HCT116 (cell line): Measurements from ENCODE around the gene REST. TPM values are rescaled to one million over a fixed set of nuclear protein-coding genes. Genes with fewer than 3 reads are reported as not detected.

Experiments used
- ATAC-seq: fragments of 200-7000 bp; cut with Tn5 transposase; 2 replicates; pipeline ENCODE4 v1.9.1; 2020; ENCODE audit warnings: mild to moderate bottlenecking, moderate library complexity
- BruUV-seq: library from RNA; stranded (reverse); fragments of 400-500 nt; replicated peaks from 2 replicates; lab custom pipeline; 2021; lab: Mats Ljungman, UMichigan
- CTCF ChIA-PET: fragments of 300-600 bp; sonication (Branson Sonifier 250); formaldehyde crosslinking; loops from one replicate; lab custom pipeline; 2021; ENCODE audit warnings: antibody characterized with exemption; lab: Charles Lee
- POLR2A ChIA-PET: fragments of 300-600, 350-600 bp; sonication (Branson Sonifier 250); formaldehyde crosslinking; loops from one replicate; lab custom pipeline; 2021; ENCODE audit warnings: antibody characterized with exemption; lab: Charles Lee
- RAD21 ChIA-PET, 2 experiments: fragments of 300-600 bp; sonication (Branson Sonifier 250); formaldehyde crosslinking; loops; one replicate each; lab custom pipeline; 2023; ENCODE audit warnings: low total read pairs in 2 of 2; ENCODE audit not compliant: uncharacterized antibody in 2 of 2, unreplicated experiment in 2 of 2, low non-redundant PET in 1 of 2; lab: Charles Lee
- DNase-seq: peaks from one replicate; pipeline ENCODE4 v3.0.0-alpha.2; 2010; ENCODE audit warnings: low read depth, low spot score
- H2AFZ ChIP-seq: fragments of 200-600 bp; shearing (Covaris generic), sonication (generic); 2 replicates; pipeline ENCODE4 v1.6.1; 2017; ENCODE audit warnings: low read depth, mixed run types, mixed read lengths, antibody characterized with exemption, low read length; ENCODE audit not compliant: poor library complexity, severe bottlenecking
- H3K27ac ChIP-seq: 2 replicates; pipeline ENCODE4 v1.5.1; 2012; ENCODE audit warnings: low read depth, low read length
- H3K27me3 ChIP-seq: fragments of 200-600 bp; sonication (generic); 2 replicates; pipeline ENCODE4 v1.6.1; 2016; ENCODE audit warnings: mixed run types, low read length, mixed read lengths; ENCODE audit not compliant: insufficient read depth
- H3K36me3 ChIP-seq, 2 experiments: fragments of 200-500 bp in 1 of 2; fragments of 200-600 bp in 1 of 2; sonication (Bioruptor generic) in 1 of 2; sonication (generic) in 1 of 2; 2 replicates each; pipeline versions ENCODE4 v1.5.1 to v1.6.1; 2014 to 2016; ENCODE audit warnings: low read length in 2 of 2, inconsistent platforms in 1 of 2, mixed read lengths in 1 of 2, mixed run types in 1 of 2; ENCODE audit not compliant: insufficient read depth in 2 of 2, control insufficient read depth in 1 of 2
- H3K4me1 ChIP-seq, 2 experiments: fragments of 200-600 bp in 1 of 2; sonication (generic) in 1 of 2; 2 replicates each; pipeline versions ENCODE4 v1.5.1 to v1.6.1; 2012 to 2017; ENCODE audit warnings: low read length in 2 of 2, inconsistent platforms in 1 of 2, mild to moderate bottlenecking in 1 of 2, mixed read lengths in 1 of 2, mixed run types in 1 of 2, moderate library complexity in 1 of 2; ENCODE audit not compliant: insufficient read depth in 2 of 2, control insufficient read depth in 1 of 2
- H3K4me2 ChIP-seq: fragments of 200-600 bp; sonication (generic); 2 replicates; pipeline ENCODE4 v1.6.1; 2017; ENCODE audit warnings: mixed run types, low read length, mixed read lengths
- H3K4me3 ChIP-seq, 2 experiments: fragments of 200-600 bp in 1 of 2; sonication (generic) in 1 of 2; replicated peaks in 1 of 2; 2 replicates each; pipeline ENCODE4 v1.5.1; 2011 to 2016; ENCODE audit warnings: low read length in 2 of 2, control low read depth in 1 of 2, low read depth in 1 of 2, mild to moderate bottlenecking in 1 of 2, mixed read lengths in 1 of 2, mixed run types in 1 of 2
- H3K79me2 ChIP-seq: fragments of 200-600 bp; sonication (generic); 2 replicates; pipeline ENCODE4 v1.6.1; 2017; ENCODE audit warnings: mild to moderate bottlenecking, mixed run types, low read length, moderate library complexity, mixed read lengths; ENCODE audit not compliant: insufficient read depth
- H3K9ac ChIP-seq: fragments of 200-600 bp; sonication (generic); 2 replicates; pipeline ENCODE4 v1.6.1; 2016; ENCODE audit warnings: low read length, mixed read lengths
- H3K9me2 ChIP-seq: fragments of 200-600 bp; sonication (generic), shearing (Covaris generic); 2 replicates; pipeline ENCODE4 v1.6.1; 2017; ENCODE audit warnings: mixed run types, mild to moderate bottlenecking, moderate library complexity; ENCODE audit not compliant: insufficient read depth
- H3K9me3 ChIP-seq, 2 experiments: fragments of 200-500 bp in 1 of 2; fragments of 200-600 bp in 1 of 2; sonication (Bioruptor generic) in 1 of 2; sonication (generic) in 1 of 2; 2 replicates each; pipeline ENCODE4 v1.6.1; 2014 to 2017; ENCODE audit warnings: low read length in 2 of 2, mixed read lengths in 2 of 2, inconsistent platforms in 1 of 2, low read depth in 1 of 2, mild to moderate bottlenecking in 1 of 2, mixed run types in 1 of 2, moderate library complexity in 1 of 2; ENCODE audit not compliant: control insufficient read depth in 1 of 2, insufficient read depth in 1 of 2
- H4K20me1 ChIP-seq: fragments of 200-600 bp; sonication (generic), shearing (Covaris generic); 2 replicates; pipeline ENCODE4 v1.6.1; 2017; ENCODE audit warnings: mixed run types, mild to moderate bottlenecking, moderate library complexity; ENCODE audit not compliant: insufficient read depth
- ATF3 ChIP-seq: IDR thresholded peaks from 2 replicates; pipeline ENCODE4 v1.6.1; 2012
- CBX3 ChIP-seq: IDR thresholded peaks from 2 replicates; pipeline ENCODE4 v1.6.1; 2012; ENCODE audit warnings: low read depth
- CTCF ChIP-seq, 3 experiments: fragments of 200-600 bp in 1 of 3; sonication (generic) in 1 of 3; IDR thresholded peaks in 2 of 3; conservative IDR thresholded peaks in 1 of 3; 2 replicates each; pipeline ENCODE4 v1.5.1; 2012 to 2017; ENCODE audit warnings: low read depth in 2 of 3, low read length in 2 of 3, antibody characterized with exemption in 1 of 3, borderline replicate concordance in 1 of 3, control low read depth in 1 of 3, mild to moderate bottlenecking in 1 of 3, mixed read lengths in 1 of 3, mixed run types in 1 of 3, moderate library complexity in 1 of 3; ENCODE audit not compliant: insufficient read depth in 1 of 3
- EGR1 ChIP-seq: IDR thresholded peaks from 2 replicates; pipeline ENCODE4 v1.6.1; 2012; ENCODE audit warnings: low read depth
- ELF1 ChIP-seq: IDR thresholded peaks from 2 replicates; pipeline ENCODE4 v1.6.1; 2012; ENCODE audit warnings: low read depth, borderline replicate concordance
- EZH2phosphoT487 ChIP-seq: fragments of 200-600 bp; IDR thresholded peaks from 2 replicates; pipeline ENCODE4 v1.6.1; 2018; ENCODE audit warnings: antibody characterized with exemption, borderline replicate concordance
- FOSL1 ChIP-seq: IDR thresholded peaks from 2 replicates; pipeline ENCODE4 v1.6.1; 2012; ENCODE audit warnings: low read depth
- JUND ChIP-seq: IDR thresholded peaks from 2 replicates; pipeline ENCODE4 v1.6.1; 2012
- MAX ChIP-seq: IDR thresholded peaks from 2 replicates; pipeline ENCODE4 v1.6.1; 2012
- POLR2AphosphoS5 ChIP-seq: IDR thresholded peaks from 2 replicates; pipeline ENCODE4 v1.6.1; 2011; ENCODE audit warnings: mild to moderate bottlenecking, low read depth, low read length, moderate library complexity
- RAD21 ChIP-seq: IDR thresholded peaks from 2 replicates; pipeline ENCODE4 v1.6.1; 2012; ENCODE audit warnings: low read depth, mild to moderate bottlenecking
- SP1 ChIP-seq: IDR thresholded peaks from 2 replicates; pipeline ENCODE4 v1.6.1; 2012; ENCODE audit warnings: low read depth
- YY1 ChIP-seq: IDR thresholded peaks from 2 replicates; pipeline ENCODE4 v1.6.1; 2011; ENCODE audit warnings: low read length, low read depth, moderate library complexity, mild to moderate bottlenecking; ENCODE audit not compliant: insufficient replicate concordance; ENCODE audit errors: extremely low read depth
- ZFX ChIP-seq: fragments of 450-650 bp; IDR thresholded peaks from 2 replicates; pipeline ENCODE4 v1.6.1; 2017
- ZNF274 ChIP-seq: fragments of 200-500 bp; sonication (Bioruptor generic); IDR thresholded peaks from 2 replicates; pipeline ENCODE4 v1.6.1; 2014; ENCODE audit warnings: mild to moderate bottlenecking, low read depth, low read length, inconsistent platforms
- intact Hi-C: fragments of 100-400 bp; cut with micrococcal nuclease; formaldehyde crosslinking; loops from 2 replicates; pipeline ENCODE4 v1.10.0; 2022
- total RNA-seq: library from RNA; stranded (reverse); gene quantifications from one replicate; pipeline ENCODE4 v1.2.1, GENCODE V29; 2021; ENCODE audit not compliant: unreplicated experiment
- TF ChIP-seq, protein P1 (sequence below): IDR thresholded peaks from 2 replicates; pipeline ENCODE4 v1.6.1; 2011; ENCODE audit warnings: mild to moderate bottlenecking, low read length, moderate library complexity; ENCODE audit not compliant: insufficient replicate concordance; ENCODE audit errors: extremely low read depth

Gene REST
- total RNA-seq, 1 experiment from 2014 or later = 42.6 TPM

DNA sequence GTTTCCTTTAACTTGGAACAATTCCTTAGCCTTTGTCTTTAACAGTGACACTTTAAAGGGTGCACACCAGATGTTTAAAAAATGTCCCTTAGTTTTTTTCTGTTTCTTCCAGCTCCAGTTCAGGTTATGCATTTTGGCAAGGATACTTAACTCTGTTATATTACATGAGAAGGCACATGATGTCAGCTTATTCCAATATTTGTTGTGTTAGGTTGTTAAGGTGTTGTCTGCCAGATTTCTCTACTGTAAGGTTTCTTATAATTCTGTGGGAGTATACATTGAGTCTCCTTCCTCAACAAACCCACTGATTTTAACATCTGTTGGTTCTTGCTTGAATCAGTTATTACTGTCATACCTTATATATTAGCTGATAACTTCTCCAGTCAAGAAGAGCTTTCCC lies 33.3 kb downstream of the REST start:
- POLR2A ChIA-PET = no interaction called here

DNA sequence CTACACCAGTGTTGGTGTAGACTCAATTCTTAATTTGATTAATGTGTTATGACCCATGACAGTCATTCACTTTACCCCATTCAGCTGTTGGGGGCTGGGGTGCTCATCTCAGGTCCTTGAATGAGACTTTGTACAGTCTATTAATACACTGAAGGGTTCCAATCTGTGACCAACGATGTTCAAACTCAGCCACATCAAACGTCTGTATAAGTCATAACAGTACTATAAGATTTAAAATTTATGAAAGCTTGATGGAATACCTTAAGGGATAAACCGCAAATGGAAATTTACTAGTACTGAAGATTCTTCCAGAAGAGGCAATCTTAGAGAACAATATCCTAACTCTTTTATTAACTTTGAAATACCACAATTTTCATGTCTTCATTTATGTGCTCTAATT lies 33.7 kb downstream of the REST start:
- ChIA-PET POLR2A (no interaction called here), CTCF (no interaction called here)

More for the DNA sequence above, 33.3 kb downstream of the REST start:
- H3K9ac ChIP-seq = no peak overlapping the region
- H3K4me1 ChIP-seq = peaks cover 10 to 13% of the 10 kb centered on the region in 2 experiments; a peak in 3 of 4 replicates
- no peaks in the 10 kb centered on the region for H3K9me2 ChIP-seq
- H3K4me2 ChIP-seq = no peak overlapping the region
- CTCF ChIA-PET = no interaction called here
- intact Hi-C loops = no loop called here
- DNase-seq (no peak), ATAC-seq (no peak)
- H3K79me2 ChIP-seq = no peaks in the 10 kb centered on the region; the same call in 1 of the 2 replicates
- BruUV-seq = no TSS peak
- H3K36me3 ChIP-seq = peaks cover 0 to 4% of the 10 kb centered on the region in 2 experiments; a peak in 2 of 4 replicates
- no peaks in the 10 kb centered on the region for H4K20me1 ChIP-seq
- no peak overlapping the region for H3K4me3 ChIP-seq
- H3K27ac ChIP-seq = no peak overlapping the region
- H3K27me3 ChIP-seq = no peaks in the 10 kb centered on the region
- no peaks in the 10 kb centered on the region for H3K9me3 ChIP-seq
- RAD21 ChIA-PET = no interaction called here
- H2AFZ ChIP-seq = no peak overlapping the region
- TF ChIP-seq EZH2phosphoT487 (no peak), ZFX (no peak), MAX (no peak), ZNF274 (no peak), FOSL1 (no peak), CBX3 (no peak), RAD21 (no peak), POLR2AphosphoS5 (no peak), SP1 (no peak)
- TF ChIP-seq, protein P1, sequence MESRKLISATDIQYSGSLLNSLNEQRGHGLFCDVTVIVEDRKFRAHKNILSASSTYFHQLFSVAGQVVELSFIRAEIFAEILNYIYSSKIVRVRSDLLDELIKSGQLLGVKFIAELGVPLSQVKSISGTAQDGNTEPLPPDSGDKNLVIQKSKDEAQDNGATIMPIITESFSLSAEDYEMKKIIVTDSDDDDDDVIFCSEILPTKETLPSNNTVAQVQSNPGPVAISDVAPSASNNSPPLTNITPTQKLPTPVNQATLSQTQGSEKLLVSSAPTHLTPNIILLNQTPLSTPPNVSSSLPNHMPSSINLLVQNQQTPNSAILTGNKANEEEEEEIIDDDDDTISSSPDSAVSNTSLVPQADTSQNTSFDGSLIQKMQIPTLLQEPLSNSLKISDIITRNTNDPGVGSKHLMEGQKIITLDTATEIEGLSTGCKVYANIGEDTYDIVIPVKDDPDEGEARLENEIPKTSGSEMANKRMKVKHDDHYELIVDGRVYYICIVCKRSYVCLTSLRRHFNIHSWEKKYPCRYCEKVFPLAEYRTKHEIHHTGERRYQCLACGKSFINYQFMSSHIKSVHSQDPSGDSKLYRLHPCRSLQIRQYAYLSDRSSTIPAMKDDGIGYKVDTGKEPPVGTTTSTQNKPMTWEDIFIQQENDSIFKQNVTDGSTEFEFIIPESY = no peak
- TF ChIP-seq, all 23 proteins: peak for 0

More for the DNA sequence above, 33.7 kb downstream of the REST start:
- no peak for ATAC-seq
- no peak for DNase-seq
- no peaks in the 10 kb centered on the region for H3K9me3 ChIP-seq
- H3K4me3 ChIP-seq = no peak overlapping the region
- no peaks in the 10 kb centered on the region for H3K79me2 ChIP-seq
- no peak overlapping the region for H3K27ac ChIP-seq
- no peaks in the 10 kb centered on the region for H3K9me2 ChIP-seq
- no peaks in the 10 kb centered on the region for H4K20me1 ChIP-seq
- H2AFZ ChIP-seq = no peak overlapping the region
- no peaks in the 10 kb centered on the region for H3K27me3 ChIP-seq
- RAD21 ChIA-PET = no interaction called here
- H3K36me3 ChIP-seq = peaks cover 0 to 4% of the 10 kb centered on the region in 2 experiments; a peak in 2 of 4 replicates
- peaks cover 10 to 13% of the 10 kb centered on the region in 2 experiments; a peak in 3 of 4 replicates for H3K4me1 ChIP-seq
- no peak overlapping the region for H3K9ac ChIP-seq
- intact Hi-C loops = no loop called here
- TF ChIP-seq ATF3 = no peak
- TF ChIP-seq JUND = no peak
- no peak for TF ChIP-seq RAD21
- TF ChIP-seq CBX3 = no peak
- no peak for TF ChIP-seq ZFX
- TF ChIP-seq ELF1 = no peak
- no peak for TF ChIP-seq POLR2AphosphoS5
- no peak for TF ChIP-seq CTCF (IDR thresholded peaks at IDR 0.05 in 2 of 3, conservative IDR thresholded peaks at IDR 0.05 in 1 of 3; ENCODE audit: borderline replicate concordance in 1 of 3, insufficient read depth in 1 of 3, low read depth in 2 of 3, low read length in 2 of 3)
- TF ChIP-seq YY1 = no peak
- no peak for TF ChIP-seq SP1
- no peak for TF ChIP-seq EGR1
- BruUV-seq = no TSS peak
- H3K4me2 ChIP-seq = no peak overlapping the region
